NCI-H1092 (cell line): ENCODE results near the gene KCNAB1.

Experiments
- DNase-seq: peaks from one replicate; lab custom pipeline; 2025; lab: John Stamatoyannopoulos, UW

KCNAB1 gene

GRCh38 chr3:156323466-156323865 lies 203.1 kb downstream of the KCNAB1 start:
- no peak for DNase-seq

GRCh38 chr3:156330415-156330814 lies 210.0 kb downstream of the KCNAB1 start:
- no peak for DNase-seq

- DNase-seq: no peak
These were observed 211.9 kb downstream of the KCNAB1 start for GRCh38 chr3:156332304-156332703.

- DNase-seq: no peak
These were observed 214.6 kb downstream of the KCNAB1 start for GRCh38 chr3:156334841-156335545.

GRCh38 chr3:156339491-156339890 lies 219.1 kb downstream of the KCNAB1 start:
- no peak for DNase-seq

GRCh38 chr3:156341332-156341731 lies 221.0 kb downstream of the KCNAB1 start:
- DNase-seq: no peak

- no peak for DNase-seq
These were observed 221.5 kb downstream of the KCNAB1 start for GRCh38 chr3:156341831-156342416.

GRCh38 chr3:156344215-156344614 lies 223.8 kb downstream of the KCNAB1 start:
- DNase-seq: no peak

GRCh38 chr3:156349111-156349510 lies 228.7 kb downstream of the KCNAB1 start:
- no peak for DNase-seq

- no peak for DNase-seq
These were observed 229.6 kb downstream of the KCNAB1 start for GRCh38 chr3:156349978-156350377.

- DNase-seq: no peak
These were observed 230.4 kb downstream of the KCNAB1 start for GRCh38 chr3:156350781-156351180.

- no peak for DNase-seq
These were observed 231.4 kb downstream of the KCNAB1 start for GRCh38 chr3:156351783-156352182.

- DNase-seq: no peak
These were observed 232.3 kb downstream of the KCNAB1 start for GRCh38 chr3:156352728-156353127.

GRCh38 chr3:156353563-156353962 lies 233.2 kb downstream of the KCNAB1 start:
- no peak for DNase-seq

GRCh38 chr3:156356537-156357363 lies 236.4 kb downstream of the KCNAB1 start:
- DNase-seq: no peak

- no peak for DNase-seq
These were observed 237.9 kb downstream of the KCNAB1 start for GRCh38 chr3:156358232-156358631.

GRCh38 chr3:156359368-156359767 lies 239.0 kb downstream of the KCNAB1 start:
- no peak for DNase-seq

GRCh38 chr3:156360083-156360482 lies 239.7 kb downstream of the KCNAB1 start:
- no peak for DNase-seq

- DNase-seq: no peak
These were observed 240.6 kb downstream of the KCNAB1 start for GRCh38 chr3:156360963-156361362.

GRCh38 chr3:156366559-156366958 lies 246.2 kb downstream of the KCNAB1 start:
- no peak for DNase-seq

GRCh38 chr3:156368189-156368588 lies 247.8 kb downstream of the KCNAB1 start:
- DNase-seq: no peak

- DNase-seq: no peak
These were observed 251.3 kb downstream of the KCNAB1 start for GRCh38 chr3:156371701-156372100.

GRCh38 chr3:156373095-156373494 lies 252.7 kb downstream of the KCNAB1 start:
- DNase-seq: no peak
